GM18858 (cell line): Measurements from ENCODE around the gene ZNF584.

Source experiments
- ATAC-seq: cut with Tn5 transposase; IDR thresholded peaks from one replicate; pipeline ENCODE4 v1.9.1; 2021; ENCODE audit not compliant: unreplicated experiment

The ZNF584 gene

GRCh38 chr19:58385891-58386575 lies 22.4 kb upstream of the ZNF584 start:
- no peak for ATAC-seq

DNA sequence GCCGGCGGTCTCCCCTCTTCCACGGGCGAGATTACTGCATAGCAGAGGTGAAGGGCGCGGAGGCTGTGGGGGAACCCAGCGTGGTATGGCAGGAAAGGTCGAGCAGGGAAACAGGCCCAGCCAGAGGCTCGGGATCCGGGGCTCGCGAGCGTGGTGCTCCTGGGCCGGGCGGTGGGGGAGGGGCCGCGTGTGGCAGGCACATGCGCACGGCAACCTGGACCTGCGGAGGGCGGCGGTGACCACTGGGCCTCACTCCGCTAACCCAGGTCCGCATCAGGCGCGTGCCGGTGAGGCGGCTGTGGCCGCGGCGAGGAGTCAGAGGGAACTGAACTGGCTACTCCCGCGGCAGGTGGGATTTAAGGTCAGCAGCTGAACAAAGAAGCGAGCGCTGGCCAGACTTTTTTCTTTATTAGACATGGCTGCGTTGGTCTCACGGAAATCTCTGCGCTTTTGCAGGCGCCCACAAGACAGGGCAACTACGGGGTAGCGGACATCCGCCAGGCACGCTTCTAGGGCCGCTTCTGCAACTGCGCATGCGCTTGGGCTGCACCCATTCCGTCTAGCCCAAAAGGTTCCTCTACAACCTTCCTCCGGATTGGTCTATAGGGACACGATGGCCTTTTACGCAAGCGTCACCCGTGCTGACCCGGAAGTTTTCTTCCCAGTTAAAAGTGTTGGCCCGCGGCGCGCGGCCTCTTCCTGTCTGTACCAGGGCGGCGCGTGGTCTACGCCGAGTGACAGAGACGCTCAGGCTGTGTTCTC lies 21.7 kb upstream of the ZNF584 start, which contains the start of gene RPS5:
Gene RPS5 (plus strand): TSS at position 694 of the 762 bp plus-strand sequence. CDS start 869 bp downstream, outside the sequence.
- peak; percentile 79 for ATAC-seq

- no peak for ATAC-seq
Observed at GRCh38 chr19:58387338-58388174, 20.9 kb upstream of the ZNF584 start.

DNA sequence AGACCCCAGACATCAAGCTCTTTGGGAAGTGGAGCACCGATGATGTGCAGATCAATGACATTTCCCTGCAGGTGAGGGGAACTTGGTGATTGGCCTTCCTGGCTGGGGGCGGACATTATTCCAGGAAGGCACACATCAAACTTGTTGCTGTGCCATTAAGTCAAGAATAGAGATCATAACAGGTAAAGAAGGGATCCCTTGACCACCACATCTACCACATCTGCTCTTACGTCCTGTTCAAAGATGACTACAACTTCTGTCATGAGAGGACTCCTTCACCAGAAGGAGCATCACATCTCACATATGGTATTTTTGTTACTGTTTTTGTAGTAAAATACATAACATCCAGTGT lies 20.3 kb upstream of the ZNF584 start:
- no peak for ATAC-seq

DNA sequence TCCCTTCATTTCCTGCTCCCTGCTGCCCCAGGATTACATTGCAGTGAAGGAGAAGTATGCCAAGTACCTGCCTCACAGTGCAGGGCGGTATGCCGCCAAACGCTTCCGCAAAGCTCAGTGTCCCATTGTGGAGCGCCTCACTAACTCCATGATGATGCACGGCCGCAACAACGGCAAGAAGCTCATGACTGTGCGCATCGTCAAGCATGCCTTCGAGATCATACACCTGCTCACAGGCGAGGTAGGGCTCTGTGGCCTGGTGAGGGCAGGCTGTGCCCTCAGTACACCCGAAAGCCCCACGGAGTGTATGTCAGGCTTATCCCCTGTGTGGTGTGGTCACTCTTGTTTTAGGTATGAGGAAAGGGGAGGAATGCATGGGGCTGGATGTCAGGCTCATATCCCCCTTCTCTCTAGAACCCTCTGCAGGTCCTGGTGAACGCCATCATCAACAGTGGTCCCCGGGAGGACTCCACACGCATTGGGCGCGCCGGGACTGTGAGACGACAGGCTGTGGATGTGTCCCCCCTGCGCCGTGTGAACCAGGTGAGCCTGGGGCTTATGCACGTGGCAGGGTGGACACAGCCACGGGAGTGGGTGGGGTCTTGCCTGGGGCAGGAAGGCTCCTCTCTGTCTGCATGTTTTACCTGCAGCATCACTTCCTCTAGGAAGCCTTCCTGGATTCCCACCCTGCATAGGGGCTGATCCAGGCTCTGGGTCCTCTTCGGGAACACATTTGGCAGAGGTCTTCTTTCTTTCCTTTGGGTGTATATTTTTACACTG lies 15.3 kb upstream of the ZNF584 start:
- ATAC-seq = no peak

- ATAC-seq = no peak
Observed at GRCh38 chr19:58393725-58394033, 14.8 kb upstream of the ZNF584 start.

GRCh38 chr19:58394821-58395219 lies 13.6 kb upstream of the ZNF584 start:
- ATAC-seq = no peak

GRCh38 chr19:58395220-58395978 lies 13.1 kb upstream of the ZNF584 start, which contains the start of gene RNF225:
Gene RNF225, plus strand, starts transcription at chr19:58395656. Its CDS starts 434 bp downstream, at chr19:58396090.
- ATAC-seq = no peak

DNA sequence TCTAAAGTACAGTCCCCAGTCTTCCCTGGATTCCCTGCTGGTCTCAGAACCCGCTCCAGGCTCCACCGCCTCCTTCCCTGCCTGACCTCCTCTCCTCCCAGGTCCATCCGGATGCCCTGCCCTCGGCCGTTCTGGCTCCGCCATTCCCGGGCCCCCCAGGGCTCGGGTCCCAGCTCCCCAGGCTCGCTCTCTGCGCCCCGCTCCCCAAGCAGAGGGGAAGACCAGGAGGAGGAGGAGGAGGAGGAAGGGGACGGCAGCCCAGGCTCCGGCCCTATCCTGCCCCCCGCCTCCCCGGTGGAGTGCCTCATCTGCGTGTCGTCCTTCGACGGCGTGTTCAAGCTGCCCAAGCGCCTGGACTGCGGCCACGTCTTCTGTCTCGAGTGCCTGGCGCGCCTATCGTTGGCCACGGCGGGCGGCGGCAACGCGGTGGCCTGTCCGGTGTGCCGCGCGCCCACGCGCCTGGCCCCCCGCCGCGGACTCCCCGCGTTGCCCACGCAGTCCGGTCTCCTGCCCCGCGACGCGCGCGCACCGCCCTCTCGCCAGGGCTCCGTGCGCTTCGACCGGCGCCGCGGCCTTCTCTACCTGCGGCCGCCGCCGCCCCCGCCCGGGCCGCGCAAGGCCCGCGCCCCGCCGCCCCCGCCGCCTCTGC lies 12.3 kb upstream of the ZNF584 start:
- no peak for ATAC-seq

GRCh38 chr19:58396691-58397532 lies 11.5 kb upstream of the ZNF584 start:
- no peak for ATAC-seq

GRCh38 chr19:58397533-58398037 lies 10.9 kb upstream of the ZNF584 start:
- no peak for ATAC-seq

- ATAC-seq = no peak
Observed at GRCh38 chr19:58398087-58398486, 10.4 kb upstream of the ZNF584 start.

- no peak for ATAC-seq
Observed at GRCh38 chr19:58398545-58398944, 9.9 kb upstream of the ZNF584 start.

- no peak for ATAC-seq
Observed at GRCh38 chr19:58399903-58400302, 8.5 kb upstream of the ZNF584 start.

- no peak for ATAC-seq
Observed at GRCh38 chr19:58400316-58400915, 8.0 kb upstream of the ZNF584 start.

DNA sequence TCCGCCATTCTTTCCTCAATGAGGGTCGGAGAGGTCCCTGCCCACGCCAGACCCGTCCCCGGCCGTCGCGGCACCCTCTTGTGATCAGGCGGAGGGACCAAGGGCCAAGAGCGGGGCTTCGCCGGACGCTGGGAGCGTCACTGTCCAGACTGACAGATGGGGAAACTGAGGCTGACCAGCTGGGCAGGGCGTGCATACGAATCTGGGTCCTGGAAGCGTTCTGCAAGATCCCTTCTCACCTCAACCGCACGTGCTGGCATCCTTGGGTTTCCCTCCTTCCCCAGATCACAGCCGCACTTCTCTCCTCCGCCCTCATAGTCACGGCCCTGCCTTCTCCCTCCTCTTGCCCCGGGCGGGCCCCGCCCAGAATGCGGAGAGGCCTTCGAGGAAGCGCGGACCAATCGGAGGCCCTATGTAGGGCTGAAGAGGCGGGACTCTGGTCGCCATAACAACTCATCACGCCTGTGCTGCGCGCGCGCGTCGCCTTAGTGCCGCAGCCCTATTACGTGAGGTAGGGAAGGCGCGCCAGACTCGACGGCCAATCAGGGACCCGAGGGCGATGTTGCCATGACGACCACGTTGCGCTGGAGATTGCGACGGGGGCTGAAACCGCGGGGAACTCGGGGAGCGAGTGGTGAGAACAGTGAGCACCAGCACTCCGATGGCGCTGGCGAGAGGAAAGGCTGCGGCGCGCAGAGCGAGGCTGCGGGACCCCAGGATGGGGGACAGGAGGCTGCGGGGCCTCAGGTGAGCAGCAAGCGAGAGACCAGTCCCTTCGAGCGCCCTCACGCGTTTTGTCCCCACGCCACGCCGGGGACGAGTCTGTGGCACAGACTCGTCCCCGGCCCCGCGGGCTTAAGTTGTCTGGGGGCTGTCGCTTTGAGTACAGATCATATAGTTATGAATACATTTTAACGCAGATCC lies 7.3 kb upstream of the ZNF584 start:
- ATAC-seq = peak; percentile 98

GRCh38 chr19:58401840-58402421 lies 6.5 kb upstream of the ZNF584 start:
- no peak for ATAC-seq
